ENCODE data around the gene RRP12. TPM values are rescaled to one million over a fixed set of nuclear protein-coding genes. Genes with fewer than 3 reads are reported as not detected.

The RRP12 gene
- total RNA-seq, 1 donor from 2014 or later = 23.7 TPM

- intact Hi-C loops (cut with DNase I) = no loop called here
- Histone ChIP-seq H3K27ac (no peak overlapping the region), H3K4me3 (no peak overlapping the region), H3K36me3 (peaks cover 8% of the 10 kb centered on the region), H3K27me3 (no peaks in the 10 kb centered on the region), H3K4me1 (no peaks in the 10 kb centered on the region), H3K9me3 (no peaks in the 10 kb centered on the region)
- DNase-seq (no peak), ATAC-seq (peak; percentile 49)
- no peak for TF ChIP-seq CTCF (IDR thresholded peaks at IDR 0.05)
These were observed 38.1 kb downstream of the RRP12 start for GRCh38 chr10:97363071-97363470.

DNA sequence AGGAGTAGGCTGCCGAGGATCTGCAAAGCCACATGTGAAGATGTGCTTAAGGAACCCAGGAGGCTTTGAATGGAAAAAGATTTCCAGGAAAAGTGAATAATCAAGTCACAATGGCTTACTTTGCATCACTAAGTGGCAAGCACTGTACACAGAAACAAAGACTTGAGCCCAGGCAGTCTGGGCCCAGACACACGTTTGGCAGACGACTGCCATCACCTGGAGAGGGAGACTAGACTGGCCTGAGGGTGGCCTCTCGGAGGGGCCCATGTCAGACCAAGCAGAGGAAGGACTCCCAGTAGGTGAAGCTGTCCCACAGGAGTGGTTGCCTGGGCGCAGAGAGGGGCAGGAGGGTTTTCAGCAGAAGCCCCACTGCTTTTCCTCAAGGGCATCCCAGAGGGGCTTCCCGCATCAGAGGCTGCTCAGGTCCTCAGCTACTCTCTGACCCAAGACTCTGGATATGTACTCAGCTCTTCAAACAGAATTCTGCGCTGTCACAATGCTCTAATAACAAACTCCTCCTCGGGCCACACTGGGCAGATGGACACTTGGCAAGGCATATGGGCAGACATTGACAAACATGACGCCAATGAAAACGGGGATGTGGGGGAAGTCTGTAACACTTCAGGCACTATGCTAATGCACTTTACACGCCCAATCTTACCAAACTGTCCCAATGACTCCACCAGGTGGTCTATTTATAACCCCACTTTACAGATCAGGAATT is 38.7 kb downstream of the RRP12 start:
- H3K4me3 ChIP-seq = no peak overlapping the region
- H3K27me3 ChIP-seq = no peaks in the 10 kb centered on the region
- ATAC-seq (peak; percentile 20), DNase-seq (no peak)
- H3K9me3 ChIP-seq = no peaks in the 10 kb centered on the region
- no peak overlapping the region for H3K27ac ChIP-seq
- peaks cover 8% of the 10 kb centered on the region for H3K36me3 ChIP-seq
- no peaks in the 10 kb centered on the region for H3K4me1 ChIP-seq
- intact Hi-C loops (cut with DNase I) = no loop called here
- TF ChIP-seq CTCF (IDR thresholded peaks at IDR 0.05) = no peak

- Histone ChIP-seq H3K27ac (no peak overlapping the region), H3K4me1 (no peaks in the 10 kb centered on the region), H3K4me3 (no peak overlapping the region), H3K27me3 (no peaks in the 10 kb centered on the region), H3K9me3 (no peaks in the 10 kb centered on the region), H3K36me3 (peaks cover 8% of the 10 kb centered on the region)
- no peak for TF ChIP-seq CTCF (IDR thresholded peaks at IDR 0.05)
- DNase-seq (no peak), ATAC-seq (no peak)
- intact Hi-C loops (cut with DNase I) = no loop called here
These were observed 39.6 kb downstream of the RRP12 start for GRCh38 chr10:97361537-97361901.

DNA sequence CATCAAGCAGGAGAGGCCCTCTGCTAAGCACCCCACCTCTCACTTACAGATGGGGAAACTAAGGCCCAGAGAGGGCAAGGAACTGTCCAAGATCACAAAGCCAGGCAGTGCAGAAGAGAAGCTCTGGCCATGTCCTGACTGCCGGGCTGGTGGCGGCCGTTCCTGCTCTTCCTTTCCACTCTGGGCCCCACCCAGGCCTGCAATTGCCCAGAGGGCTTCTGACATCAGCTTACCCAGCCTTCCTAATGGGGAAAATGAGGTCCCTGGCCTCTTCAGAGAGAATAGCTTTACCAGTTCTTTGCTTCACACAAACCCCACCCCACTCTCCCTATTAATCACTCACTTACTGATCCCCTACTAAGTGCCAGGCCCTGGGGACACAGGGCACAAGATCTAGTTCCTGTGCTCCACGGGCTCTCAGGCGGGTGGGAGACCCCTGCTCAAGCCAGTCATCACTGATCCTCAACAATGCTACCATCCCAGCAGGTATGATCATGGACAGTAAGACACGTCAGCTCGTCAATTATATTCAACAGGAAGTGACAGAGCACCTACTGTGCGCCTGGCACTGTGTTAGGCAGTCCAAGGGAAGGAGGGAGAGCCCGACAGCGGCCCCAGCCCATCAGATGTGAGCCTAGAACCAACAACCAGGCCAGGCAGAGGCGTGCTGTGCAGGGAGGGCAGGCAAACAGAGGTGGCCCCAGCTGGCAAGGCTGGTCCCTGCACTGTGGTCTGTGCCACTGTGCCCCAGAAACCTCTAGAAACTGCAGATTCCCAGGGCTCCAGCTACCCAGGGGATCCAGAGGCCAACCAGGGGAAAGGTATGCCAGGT is 40.2 kb downstream of the RRP12 start:
- no peak for DNase-seq
- intact Hi-C loops (cut with DNase I) = no loop called here
- no peak for ATAC-seq
- Histone ChIP-seq H3K9me3 (no peaks in the 10 kb centered on the region), H3K4me1 (peaks cover 5% of the 10 kb centered on the region), H3K4me3 (no peak overlapping the region), H3K36me3 (peaks cover 8% of the 10 kb centered on the region), H3K27ac (no peak overlapping the region), H3K27me3 (no peaks in the 10 kb centered on the region)
- TF ChIP-seq CTCF (IDR thresholded peaks at IDR 0.05) = no peak

GRCh38 chr10:97358781-97359180 is 42.4 kb downstream of the RRP12 start:
- Histone ChIP-seq H3K9me3 (no peaks in the 10 kb centered on the region), H3K36me3 (no peaks in the 10 kb centered on the region), H3K27ac (no peak overlapping the region), H3K27me3 (no peaks in the 10 kb centered on the region), H3K4me1 (peaks cover 8% of the 10 kb centered on the region), H3K4me3 (no peak overlapping the region)
- ATAC-seq (no peak), DNase-seq (no peak)
- TF ChIP-seq CTCF (IDR thresholded peaks at IDR 0.05) = no peak
- intact Hi-C loops (cut with DNase I) = no loop called here

All from upper lobe of right lung (tissue), 1 donor.